ENCODE measurements around the gene TMEM120B.

TMEM120B gene

GRCh38 chr12:121830134-121830533 is 117.6 kb downstream of the TMEM120B start:
- TF ChIP-seq CTCF (conservative IDR thresholded peaks at IDR 0.05; ENCODE audit: low read length) (no peak), EZH2phosphoT487 (IDR thresholded peaks at IDR 0.05; ENCODE audit: borderline replicate concordance) (no peak)

GRCh38 chr12:121830588-121831265 is 118.2 kb downstream of the TMEM120B start:
- Histone ChIP-seq H3K9me2 (replicated peaks; ENCODE audit: low read depth, low read length) (no peaks in the 10 kb centered on the region), H3K4me2 (ENCODE audit: low read depth, low read length, poor library complexity, severe bottlenecking) (no peak overlapping the region), H3K27me3 (ENCODE audit: insufficient read depth, low read length, poor library complexity, severe bottlenecking) (no peaks in the 10 kb centered on the region), H4K20me1 (ENCODE audit: insufficient read depth, low read length, poor library complexity, severe bottlenecking) (no peaks in the 10 kb centered on the region), H3K9me3 (ENCODE audit: insufficient read depth, low read depth, low read length) (no peaks in the 10 kb centered on the region), H3K9ac (ENCODE audit: low read depth, low read length, poor library complexity, severe bottlenecking) (no peak overlapping the region), H3K36me3 (ENCODE audit: insufficient read depth, low read length) (peaks cover 24% of the 10 kb centered on the region; the same call in 1 of the 2 replicates), H3F3A (ENCODE audit: low read depth) (no peaks in the 10 kb centered on the region), H2AFZ (ENCODE audit: low read length) (no peak overlapping the region), H3K4me1 (ENCODE audit: insufficient read depth, low read length, poor library complexity, severe bottlenecking) (no peaks in the 10 kb centered on the region), H3K4me3 (ENCODE audit: low read length, poor library complexity, severe bottlenecking) (no peak overlapping the region), H3K79me2 (ENCODE audit: insufficient read depth, low read length) (no peaks in the 10 kb centered on the region)
- no peak for TF ChIP-seq EZH2phosphoT487 (IDR thresholded peaks at IDR 0.05; ENCODE audit: borderline replicate concordance)
- TF ChIP-seq CTCF (conservative IDR thresholded peaks at IDR 0.05; ENCODE audit: low read length) = no peak

More at GRCh38 chr12:121830134-121830533, 117.6 kb downstream of the TMEM120B start:
- peaks cover 24% of the 10 kb centered on the region; the same call in 1 of the 2 replicates for H3K36me3 ChIP-seq (ENCODE audit: insufficient read depth, low read length)
- no peaks in the 10 kb centered on the region for H3K9me2 ChIP-seq (replicated peaks; ENCODE audit: low read depth, low read length)
- H3K4me2 ChIP-seq (ENCODE audit: low read depth, low read length, poor library complexity, severe bottlenecking) = no peak overlapping the region
- no peaks in the 10 kb centered on the region for H3K79me2 ChIP-seq (ENCODE audit: insufficient read depth, low read length)
- H3F3A ChIP-seq (ENCODE audit: low read depth) = no peaks in the 10 kb centered on the region
- no peaks in the 10 kb centered on the region for H3K9me3 ChIP-seq (ENCODE audit: insufficient read depth, low read depth, low read length)
- no peak overlapping the region for H3K4me3 ChIP-seq (ENCODE audit: low read length, poor library complexity, severe bottlenecking)
- H3K4me1 ChIP-seq (ENCODE audit: insufficient read depth, low read length, poor library complexity, severe bottlenecking) = no peaks in the 10 kb centered on the region
- H3K9ac ChIP-seq (ENCODE audit: low read depth, low read length, poor library complexity, severe bottlenecking) = no peak overlapping the region
- H3K27me3 ChIP-seq (ENCODE audit: insufficient read depth, low read length, poor library complexity, severe bottlenecking) = no peaks in the 10 kb centered on the region
- H4K20me1 ChIP-seq (ENCODE audit: insufficient read depth, low read length, poor library complexity, severe bottlenecking) = no peaks in the 10 kb centered on the region
- no peak overlapping the region for H2AFZ ChIP-seq (ENCODE audit: low read length)
